GM21390 (cell line): Measurements from ENCODE around the gene ZNF768.
A peak's percentile ranks its signal among the peaks of the same experiment; 100 is the strongest.

Experiments
- ATAC-seq: cut with Tn5 transposase; IDR thresholded peaks from one replicate; pipeline ENCODE4 v1.9.1; 2021; ENCODE audit not compliant: unreplicated experiment

The ZNF768 gene

DNA sequence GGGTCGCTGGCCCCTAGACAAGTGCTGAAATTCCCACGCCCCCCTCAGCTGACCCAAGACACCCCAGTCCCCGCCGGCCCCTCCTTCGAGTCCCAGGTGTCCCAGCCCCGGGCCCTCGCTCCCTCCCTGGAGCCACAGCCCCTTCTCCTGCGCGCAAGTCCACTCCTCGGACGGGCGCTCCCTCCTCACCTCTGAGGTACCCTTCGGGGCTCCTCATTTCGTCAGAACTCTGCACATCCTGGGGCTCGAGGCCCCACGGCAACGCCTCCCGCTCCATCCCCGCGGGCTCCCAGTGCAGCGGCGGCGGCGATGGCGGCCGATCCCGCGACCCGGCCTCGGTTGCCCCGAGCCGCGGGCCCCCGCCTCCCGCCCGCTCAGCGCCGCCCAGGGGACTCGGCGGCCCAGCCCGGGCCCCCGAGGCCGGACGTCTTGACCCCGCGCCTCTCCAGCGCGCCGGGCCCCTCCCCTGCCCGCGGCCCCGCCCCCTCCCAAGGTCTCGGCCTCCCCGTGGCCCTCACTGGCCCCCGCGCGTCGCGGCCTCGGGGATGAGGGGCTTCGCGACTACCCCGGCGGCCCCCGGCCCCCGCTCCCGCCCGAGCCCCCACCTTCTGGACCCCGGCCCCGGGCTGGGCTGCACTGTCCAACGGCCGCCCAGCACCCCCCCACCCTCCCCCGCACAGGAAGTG is at the start of gene ZNF768:
Gene ZNF768 (minus strand): TSS at position 430 of the 686 bp plus-strand sequence. CDS start 153 bp downstream, at position 277.
- ATAC-seq = peak; percentile 20

DNA sequence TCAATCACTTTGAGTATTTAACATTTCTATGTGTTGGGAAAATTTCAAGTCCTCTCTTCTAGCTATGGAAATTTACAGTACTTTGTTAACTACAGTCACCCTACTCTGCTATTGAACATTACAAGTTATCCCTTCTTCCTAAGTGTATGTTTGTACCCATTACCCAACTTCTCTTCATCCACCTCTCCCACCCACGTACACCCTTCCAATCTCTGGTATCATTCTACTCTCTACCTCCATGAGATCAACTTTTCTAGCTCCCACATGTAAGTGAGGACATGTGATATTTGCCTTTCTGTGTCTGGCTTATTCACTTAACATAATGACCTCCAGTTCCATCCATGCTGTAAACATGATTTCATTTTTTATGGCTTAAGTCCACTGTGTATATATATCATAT is 48.3 kb upstream of the ZNF768 start:
- ATAC-seq = no peak

GRCh38 chr16:30571445-30572322 is 45.3 kb upstream of the ZNF768 start, which contains the start of gene ZNF688:
ZNF688 (minus strand) TSS chr16:30571714; CDS start chr16:30571629, 85 bp downstream.
- ATAC-seq = peak; percentile 76

DNA sequence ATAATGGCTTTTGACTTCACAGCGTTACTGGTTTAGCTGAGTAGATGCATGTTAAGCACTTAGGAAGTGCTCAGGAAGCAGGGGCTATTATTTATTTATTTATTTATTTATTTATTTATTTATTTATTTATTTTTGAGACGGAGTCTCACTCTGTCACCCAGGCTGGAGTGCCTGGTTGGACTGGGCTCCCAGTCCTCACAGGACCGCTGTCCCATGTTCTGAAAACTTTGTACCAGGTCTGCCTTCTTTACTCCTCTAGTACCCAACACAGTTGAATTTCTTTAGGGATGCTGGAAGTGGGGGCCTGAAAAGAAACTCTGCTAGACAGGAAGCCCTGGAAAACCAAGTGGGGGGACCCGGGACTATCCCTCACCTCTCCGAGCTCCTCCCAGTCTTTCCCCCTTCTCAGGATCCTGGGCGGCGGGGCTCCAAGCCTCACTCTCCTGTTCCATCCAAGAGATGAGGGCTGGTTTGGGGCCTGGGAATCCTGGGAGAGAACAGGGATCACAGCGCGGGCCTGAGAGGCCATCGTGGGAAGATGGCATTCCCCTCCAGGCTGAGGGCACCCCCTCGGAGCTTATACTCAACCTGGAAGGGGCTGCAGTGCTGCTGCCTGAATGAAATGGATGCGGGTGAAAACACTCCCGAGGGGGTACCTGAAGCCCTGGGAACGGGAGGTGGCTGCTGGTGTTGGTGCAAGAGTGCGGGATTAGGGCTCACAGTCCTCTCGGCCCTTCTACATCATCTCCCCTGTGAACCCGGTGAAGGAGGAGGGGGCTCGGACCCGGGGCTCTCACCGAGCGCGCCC is 44.5 kb upstream of the ZNF768 start:
- no peak for ATAC-seq

DNA sequence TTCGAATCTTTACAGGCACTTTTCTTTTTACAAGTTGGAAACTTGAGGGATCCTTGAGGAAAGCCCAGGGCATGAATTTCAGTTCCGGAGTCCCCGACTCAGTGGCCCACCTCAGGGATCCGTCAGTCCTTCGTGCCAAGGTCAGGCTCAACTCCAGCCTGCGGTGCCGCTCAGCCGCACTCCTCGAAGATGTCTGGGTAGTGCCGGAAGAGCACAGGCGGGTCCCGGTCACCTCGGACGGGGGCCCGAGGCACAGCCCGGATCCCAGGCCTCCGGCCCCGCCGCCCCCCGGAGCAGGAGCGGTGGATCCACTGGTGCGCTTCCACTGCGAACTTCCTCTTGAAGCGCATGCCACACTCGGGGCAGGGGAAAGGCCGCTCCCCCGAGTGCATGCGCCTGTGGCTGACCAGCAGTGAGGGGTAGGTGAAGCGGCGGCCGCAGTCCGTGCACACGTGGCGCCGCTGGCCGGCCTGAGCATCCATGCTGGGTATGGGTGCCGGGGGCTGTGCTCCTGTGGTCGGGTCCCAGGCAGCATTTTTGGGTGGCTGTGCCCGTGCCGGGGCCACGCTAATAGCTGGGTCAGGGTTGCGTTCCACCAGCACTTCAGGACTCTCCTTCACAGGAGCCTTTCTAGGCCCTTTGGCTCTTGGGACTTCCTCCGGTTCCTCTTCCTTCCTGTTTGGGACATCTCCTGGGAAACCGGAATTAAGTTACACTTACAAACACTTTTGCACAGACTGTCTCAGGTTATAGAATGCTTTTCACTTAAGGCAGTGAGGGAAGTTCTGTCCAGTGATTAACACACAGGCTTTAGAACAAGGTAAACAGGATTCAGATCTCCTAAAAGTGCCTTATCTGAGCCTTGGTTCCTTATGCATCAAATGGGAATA is 43.6 kb upstream of the ZNF768 start:
- ATAC-seq = no peak

DNA sequence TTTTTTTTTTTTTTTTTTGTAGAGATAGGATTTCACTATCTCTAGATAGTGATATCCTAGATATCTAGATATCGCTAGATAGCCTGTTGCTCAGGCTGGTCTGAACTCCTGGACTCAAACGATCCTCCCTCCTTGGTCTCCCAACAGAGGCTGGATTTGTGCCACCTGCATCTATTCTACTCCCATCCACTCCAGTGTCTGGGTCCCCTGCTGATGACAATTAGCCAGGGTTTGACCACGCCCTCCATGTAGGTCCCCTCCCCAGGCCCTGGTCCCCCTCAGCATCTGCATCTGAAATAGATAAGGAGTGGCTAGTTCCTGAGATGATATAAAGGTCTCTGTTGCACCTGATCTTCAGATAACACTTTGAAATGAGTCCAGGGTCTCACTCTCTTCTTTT is 42.9 kb upstream of the ZNF768 start:
- ATAC-seq = no peak

- peak; percentile 41 for ATAC-seq
These were observed 41.7 kb upstream of the ZNF768 start for GRCh38 chr16:30567991-30568638.

- ATAC-seq = no peak
These were observed 41.0 kb upstream of the ZNF768 start for GRCh38 chr16:30567160-30567990.

DNA sequence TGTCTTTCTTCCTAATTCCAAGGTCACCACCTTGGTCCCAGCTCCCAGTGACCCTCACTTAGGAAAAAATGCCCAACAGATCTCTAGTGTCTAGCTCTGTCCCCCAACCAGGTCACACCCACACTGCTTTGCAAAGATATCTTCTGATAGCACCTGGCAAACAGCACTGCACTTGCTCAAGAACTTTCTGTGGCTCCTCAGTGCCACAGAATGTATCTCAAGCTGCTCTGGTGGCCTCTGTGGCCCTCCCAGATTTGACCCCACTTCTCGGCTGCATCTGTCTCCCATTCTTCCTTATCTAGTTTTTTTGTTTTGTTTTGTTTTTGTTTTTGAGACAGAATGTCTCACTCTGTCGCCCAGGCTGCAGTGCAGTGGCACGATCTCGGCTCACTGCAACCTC is 40.2 kb upstream of the ZNF768 start:
- no peak for ATAC-seq

DNA sequence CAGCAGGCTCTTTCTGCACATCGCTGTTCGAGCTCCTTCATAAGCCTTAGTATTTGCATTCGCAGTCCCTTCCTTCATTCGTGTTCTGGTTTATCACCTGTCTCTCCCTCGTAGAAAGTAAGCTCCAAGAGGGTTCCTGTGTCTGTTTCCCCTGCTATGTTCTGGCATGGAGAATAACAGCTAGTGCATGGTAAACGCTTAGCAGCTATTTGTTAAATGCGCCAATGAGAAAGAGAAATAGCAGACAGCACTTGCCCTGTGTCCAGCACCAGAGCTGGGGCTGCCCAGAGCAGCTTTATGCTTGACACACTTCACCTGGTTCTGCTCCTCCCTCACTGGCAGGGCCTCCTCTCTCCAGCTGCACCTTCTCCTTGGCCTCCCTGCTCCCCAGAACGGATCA is 39.6 kb upstream of the ZNF768 start:
- ATAC-seq = no peak

DNA sequence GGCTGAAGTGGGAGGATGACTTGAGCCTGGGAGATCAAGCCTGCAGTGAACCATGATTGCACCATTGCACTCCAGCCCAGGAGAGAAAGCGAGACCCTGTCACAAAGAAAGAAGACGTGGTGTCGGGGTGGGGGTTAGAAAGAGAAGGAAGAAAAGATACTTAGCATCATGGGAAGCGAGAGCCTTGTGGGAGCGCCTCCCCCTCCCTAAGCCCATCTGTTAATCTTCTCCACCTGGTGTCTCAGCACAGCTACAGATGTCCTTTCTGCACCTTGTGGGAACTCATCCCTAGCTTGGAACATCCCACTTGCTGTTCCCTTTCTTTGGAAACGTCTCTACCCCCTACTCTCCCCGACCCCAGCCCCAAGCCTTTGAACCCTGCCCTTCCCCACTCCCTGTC is 39.2 kb upstream of the ZNF768 start:
- no peak for ATAC-seq

- ATAC-seq = no peak
These were observed 35.7 kb upstream of the ZNF768 start for GRCh38 chr16:30562021-30562420.

- no peak for ATAC-seq
These were observed 34.9 kb upstream of the ZNF768 start for GRCh38 chr16:30561089-30561816.

GRCh38 chr16:30559690-30560089 is 33.3 kb upstream of the ZNF768 start:
- no peak for ATAC-seq

- no peak for ATAC-seq
These were observed 32.5 kb upstream of the ZNF768 start for GRCh38 chr16:30558789-30559377.

GRCh38 chr16:30557957-30558788 is 31.8 kb upstream of the ZNF768 start, which contains the start of gene ZNF764:
ZNF764 (minus strand) TSS chr16:30558374; CDS start chr16:30558182, 192 bp downstream.
- peak; percentile 87 for ATAC-seq

DNA sequence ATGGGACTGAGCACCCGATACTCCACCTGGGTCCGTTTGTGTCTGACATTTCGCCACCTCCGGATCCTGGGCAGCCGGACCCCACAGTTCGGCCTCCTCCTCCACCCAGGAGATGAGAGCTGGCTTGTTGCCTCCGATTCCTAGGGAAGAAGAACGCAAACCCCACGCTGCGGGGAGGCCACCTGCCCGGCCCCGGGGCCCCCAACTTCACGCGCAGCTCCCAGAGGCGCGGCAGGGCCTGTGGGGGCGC is 31.3 kb upstream of the ZNF768 start:
- ATAC-seq = no peak
